ENCODE results near the gene FAM240A.
"Not testable (repeated sequence)": the region's sequence is repeated elsewhere in the genome, so short reads cannot be mapped to it uniquely, and the experiment has no call there.

Gene FAM240A

DNA sequence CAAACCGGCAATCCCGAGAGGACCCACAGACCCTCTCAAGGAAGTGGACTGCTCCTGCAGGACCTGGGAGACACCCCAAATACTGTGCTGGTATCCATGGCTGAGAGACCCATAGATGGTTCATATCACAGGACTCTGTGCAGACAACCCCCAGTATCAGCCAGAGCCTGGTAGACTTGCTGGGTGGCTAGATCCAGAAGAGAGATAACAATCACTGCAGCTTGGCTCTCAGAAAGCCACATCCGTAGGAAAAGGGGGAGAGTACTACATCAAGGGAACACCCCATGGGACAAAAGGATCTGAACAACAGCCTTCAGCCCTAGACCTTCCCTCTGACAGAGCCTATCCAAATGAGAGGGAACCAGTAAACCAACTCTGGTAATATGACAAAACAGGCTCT, 25.1 kb upstream of the FAM240A start:
- DNase-seq, result not testable (repeated sequence)

DNA sequence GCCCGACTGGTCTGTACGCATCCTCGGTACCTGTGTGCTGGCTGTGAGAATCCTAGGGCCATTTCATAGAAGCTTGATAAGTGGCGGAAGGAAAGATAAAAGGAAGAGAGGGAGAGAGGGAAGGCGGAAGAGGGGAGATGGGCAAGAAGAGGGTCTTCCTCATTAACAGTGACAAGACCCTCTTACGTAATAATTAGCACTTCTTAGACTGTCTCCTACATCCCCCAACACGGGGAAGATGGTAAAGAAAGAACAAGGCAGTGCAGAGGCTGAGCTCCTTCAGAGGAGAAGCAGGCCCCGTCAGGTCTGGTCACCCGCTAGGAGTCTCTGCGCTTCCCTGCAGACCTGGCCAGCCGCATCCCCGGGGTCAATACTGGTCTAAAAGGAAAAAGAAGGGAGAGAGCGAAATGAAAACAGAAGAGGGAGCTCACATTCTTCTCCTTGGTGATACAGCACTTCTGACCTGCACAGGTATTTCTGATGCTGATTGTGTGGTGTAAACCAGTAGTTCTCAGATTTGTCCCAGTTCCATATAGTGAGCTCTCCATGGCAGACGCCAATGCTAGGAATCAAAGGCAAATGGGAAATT, 19.0 kb upstream of the FAM240A start:
- DNase-seq, result no peak

DNA sequence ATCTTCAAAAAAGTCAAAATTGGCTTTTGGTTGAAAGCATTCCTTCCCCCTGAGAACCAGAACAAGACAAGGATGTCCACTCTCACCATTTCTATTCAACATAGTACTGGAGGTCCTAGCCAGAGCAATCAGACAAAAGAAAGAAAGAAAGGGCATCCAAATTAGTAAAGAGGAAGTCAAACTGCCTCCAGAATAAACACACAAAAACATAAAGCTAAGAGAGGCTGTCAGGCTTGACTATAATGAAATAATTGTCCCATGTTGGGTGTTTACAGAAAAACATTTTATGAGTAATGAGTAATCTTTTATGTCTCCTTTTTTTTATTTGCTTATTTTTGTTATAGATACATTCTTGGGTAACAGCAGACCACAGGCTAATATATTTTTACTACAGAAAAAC, 18.3 kb upstream of the FAM240A start:
- no peak for DNase-seq

DNA sequence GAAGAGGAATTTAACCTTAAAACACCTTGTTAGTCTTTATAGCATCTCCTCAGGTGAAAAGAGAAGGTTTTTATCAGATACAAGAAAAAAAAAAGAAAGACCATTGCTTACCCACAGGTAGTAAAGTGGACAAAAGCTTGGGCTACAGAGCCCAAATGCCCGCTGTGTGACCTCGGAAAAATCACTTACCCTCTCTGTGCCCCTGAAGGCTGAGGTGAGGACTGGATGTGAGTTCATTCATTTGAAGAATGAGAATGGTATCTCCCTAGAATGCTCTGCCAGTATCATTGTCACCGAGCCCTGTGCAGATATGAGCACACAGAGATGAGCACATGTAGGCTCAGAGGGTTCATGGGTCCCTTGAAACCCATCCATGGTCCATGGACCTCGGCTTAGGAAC, 17.6 kb upstream of the FAM240A start:
- DNase-seq, result no peak

DNA sequence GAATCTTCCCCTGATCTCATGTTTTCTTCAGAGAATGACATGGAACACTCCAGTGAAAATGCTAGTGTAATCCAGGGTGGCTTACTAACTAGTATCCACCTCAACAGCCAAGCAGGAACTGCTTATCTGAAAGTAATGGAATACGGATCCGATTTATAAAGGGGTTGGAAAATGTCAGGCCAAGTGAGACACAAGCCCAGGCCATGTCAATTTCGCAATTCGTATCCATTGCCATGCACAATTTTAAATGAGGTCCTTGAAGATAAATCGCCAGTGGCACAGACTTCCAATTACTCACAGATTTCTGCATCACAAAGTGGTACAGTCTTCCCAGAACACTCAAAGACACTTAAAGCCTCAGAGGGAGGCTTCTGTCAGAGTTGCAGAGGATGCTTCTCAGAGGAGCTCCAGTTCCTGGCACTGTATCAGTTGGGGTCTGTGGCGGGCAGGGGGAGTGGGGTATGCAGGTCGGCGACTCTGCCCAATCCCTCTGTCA, 16.5 kb upstream of the FAM240A start:
- no peak for DNase-seq

DNA sequence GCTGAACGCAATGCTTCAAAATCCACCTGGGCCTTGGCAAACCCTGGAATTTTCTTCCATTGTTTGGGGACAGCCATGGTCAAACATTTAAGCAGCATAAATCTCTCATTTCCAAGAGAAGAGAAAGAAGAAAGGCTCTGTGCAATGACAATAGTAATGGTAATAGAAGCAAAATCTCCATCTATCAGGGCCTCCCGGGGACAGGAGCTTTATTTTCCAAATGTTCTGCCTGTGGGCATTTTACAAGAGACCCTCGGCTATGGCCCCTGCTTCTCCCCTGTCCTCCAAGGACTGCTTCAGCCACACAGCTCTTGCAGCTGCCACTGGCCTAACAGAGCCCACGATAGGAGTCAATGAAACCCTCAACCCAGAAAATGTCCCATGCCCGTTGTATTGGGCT, 12.7 kb upstream of the FAM240A start:
- no peak for DNase-seq

DNA sequence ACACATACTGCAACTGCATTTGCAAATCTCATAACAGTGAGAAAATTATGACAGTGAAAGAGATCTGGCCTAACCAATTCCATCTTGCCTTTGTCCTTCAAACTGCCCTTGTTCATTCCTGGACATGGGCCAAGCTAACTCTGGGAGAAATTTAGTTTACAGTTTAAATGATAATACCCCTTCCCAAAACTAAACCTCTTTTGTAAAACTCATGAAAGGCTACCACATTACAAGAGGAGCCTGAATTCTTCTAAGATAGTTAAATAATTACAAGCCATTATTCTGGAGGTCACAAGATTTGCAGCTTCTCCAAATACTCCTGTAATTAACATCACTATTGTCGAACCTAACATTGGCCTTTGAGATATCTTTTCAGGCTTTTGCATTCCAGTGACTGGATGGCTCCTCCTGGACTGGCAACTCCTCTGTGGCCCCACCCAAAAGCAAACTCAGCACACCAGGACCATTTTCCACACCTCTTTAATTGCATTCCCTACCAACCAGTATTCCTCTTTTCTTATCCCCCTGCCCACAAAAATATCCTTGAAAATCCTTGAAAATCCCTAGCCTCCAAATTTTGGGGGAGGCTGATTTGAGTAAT, 8.8 kb upstream of the FAM240A start:
- no peak for DNase-seq

DNA sequence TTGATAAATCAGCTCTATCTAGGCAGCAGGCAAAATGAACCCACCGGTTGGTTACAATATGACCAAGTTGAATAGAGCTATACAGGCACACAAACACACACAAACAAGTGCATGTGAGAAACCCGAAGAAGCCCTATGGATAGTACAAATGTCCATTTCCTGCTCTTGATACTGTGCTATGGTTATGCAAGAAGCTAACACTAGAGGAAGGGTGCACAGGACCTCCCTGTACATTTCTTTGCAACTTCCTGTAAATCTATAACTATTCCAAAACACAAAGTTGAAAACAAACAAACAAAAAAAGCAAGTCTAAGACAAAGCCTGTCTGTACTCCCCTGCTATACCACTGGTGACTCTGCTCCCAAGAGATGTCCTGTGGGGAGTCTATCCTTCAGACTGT, 8.2 kb upstream of the FAM240A start:
- DNase-seq, result no peak

DNA sequence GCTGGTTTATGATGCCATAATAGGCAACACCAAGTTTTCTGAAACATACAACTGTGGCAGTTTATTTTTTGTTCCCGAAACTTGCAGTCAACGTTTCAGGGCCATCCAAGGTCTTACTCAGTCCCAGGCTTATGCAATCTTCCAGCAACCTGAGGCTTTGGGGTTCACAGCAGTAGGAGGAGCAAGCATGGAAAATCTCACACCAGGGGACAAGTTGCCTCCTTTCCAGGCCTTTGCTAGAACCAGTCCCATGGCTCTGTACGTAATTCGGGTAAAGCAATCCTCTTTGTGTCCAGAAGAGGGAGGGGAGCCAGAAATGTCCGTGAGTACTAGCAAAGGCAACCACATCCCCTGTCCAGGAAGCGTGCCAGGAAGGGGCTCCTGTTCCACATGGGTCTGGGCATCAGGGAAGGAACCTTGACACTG, 4.7 kb upstream of the FAM240A start:
- DNase-seq, result no peak

DNA sequence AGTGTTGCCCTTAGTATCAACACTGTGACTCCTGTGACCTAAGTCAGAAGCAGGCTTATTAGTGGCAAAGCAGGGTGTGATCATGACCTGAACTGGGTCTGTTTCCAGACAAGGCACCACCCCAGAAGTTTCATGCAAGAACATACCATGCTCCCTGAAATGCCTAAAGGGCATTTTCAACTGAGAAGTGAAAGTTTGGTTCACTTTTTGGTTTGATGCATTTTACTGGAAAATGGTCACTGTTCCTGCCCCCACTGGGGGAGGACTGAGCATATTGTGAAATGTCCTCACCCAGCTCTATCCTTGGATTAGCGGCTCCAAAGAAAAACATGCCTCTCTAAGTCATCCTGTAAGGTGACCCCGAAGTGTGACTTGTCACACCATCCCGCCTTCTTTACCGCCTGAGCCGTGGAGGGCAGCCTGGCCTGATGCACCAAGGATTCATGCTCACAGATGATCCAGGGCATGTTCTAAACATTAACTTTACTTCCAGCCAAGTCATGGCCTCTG, 3.1 kb upstream of the FAM240A start:
- no peak for DNase-seq

DNA sequence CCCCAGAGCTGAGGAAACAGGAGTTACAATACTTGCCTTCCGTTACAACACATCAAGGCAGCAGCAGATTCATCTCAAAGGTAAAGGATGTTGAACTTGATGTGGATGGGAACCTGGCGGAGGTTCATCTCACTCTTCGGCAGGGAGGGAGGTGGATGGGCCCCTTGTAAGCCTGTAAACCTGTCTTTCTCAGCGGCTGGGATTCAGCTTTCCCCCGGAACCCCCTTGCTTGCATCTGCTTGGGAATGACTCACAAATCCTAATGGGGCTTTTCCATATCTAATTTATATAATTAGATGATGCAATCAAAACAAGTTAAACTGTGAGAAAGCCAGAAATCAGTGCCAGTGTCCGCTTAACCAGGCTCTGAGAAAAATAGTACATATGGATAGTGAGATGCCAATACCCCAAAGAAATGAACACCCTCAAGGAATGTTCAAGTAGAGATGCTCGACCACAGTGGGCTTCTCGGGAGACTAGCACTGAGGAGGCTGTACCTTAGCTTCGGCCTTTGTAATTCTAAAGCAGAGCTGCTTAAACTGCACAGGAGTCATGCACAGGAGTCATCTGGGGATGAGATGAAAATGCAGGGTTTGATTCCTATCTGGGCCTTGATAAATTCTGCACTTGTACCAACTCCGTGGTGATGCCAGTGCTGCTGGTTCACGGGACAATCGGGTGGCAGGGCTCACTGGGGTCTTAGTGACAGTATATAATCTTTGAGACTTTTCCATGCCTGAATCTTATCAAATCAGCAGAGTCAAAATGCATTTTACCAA, 2.2 kb upstream of the FAM240A start:
- DNase-seq, result no peak

DNA sequence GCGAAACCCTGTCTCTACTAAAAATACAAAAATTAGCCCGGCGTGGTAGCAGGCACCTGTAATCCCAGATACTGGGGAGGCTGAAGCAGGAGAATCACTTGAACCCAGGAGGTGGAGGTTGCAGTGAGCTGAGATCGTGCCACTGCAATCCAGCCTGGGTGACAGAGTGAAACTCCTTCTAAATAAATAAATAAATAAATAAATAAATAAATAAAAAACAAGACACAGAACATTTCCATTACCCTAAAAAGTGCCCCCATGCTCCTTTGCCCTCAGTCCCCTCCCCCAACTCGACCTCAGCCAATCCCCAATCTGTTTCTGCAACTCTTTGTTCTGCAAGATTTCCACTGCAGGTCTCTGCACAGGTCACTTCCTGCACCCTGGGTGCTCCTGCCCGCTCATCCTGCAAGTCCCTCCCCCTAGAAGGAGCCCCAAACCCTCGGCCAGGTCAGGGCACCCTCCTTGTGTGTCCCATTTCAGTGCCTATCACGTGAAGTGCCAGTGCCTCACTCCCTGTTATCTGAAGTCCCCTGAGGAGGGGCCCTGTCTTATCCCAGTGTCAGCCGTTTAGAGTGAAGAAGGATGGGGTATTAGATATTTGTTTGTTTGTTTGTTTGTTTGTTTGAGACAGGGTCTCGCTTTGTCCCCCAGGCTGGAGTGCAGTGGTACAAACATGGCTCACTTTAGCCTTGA, 1.1 kb downstream of the FAM240A start:
- no peak for DNase-seq

DNA sequence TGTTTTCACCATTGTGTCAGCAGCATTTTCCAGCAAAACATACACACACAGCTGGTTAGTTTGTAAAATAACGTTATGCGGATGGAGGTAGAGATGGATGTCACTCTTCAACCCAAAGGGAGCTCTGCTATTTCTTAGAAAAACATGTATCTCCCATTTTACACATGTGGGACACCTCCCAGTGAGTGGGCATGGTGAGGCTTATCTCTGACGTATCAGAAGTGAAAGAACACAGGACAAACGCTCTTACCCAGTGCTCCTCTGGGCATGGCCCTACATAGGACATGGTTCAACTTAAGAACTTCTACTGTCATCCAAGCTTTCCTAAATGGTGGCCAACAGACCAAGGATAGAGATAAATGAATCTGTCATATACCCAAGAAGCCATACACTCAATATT, 2.1 kb downstream of the FAM240A start:
- DNase-seq, result no peak

DNA sequence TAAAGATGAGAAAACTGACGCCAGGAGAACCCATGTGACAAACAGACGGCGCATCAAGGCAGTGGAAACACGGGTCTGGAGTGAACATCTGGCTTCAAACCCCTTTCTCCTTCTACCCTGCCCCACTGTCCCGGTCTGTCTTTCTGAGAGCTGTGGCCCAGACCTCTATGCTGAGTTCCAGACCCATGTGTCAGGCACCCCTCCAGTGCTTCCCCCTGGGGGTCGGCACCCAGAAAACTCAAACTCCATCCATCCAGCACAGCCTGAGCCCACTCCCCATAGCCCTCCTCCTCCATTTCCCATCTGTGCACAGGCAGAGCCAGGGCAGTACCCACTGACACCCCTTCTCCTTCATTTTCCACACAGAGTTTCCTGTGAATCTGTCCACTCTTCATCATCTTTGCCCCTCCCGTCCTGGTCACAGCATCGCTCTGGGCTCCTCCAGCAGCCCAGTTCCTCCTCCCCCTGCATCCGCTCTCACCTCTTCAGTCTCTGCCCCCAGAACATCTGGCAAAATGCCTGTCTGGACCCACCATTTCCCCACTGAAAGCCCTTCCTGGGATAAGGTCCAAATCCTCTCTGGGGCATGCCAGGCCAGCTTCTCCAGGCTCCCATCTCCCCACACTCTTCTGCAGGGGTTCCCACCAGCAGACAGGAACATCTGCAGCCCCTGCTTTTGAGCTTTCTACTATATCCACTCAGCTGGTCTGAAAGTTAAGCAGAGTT, 2.9 kb downstream of the FAM240A start:
- no peak for DNase-seq

DNA sequence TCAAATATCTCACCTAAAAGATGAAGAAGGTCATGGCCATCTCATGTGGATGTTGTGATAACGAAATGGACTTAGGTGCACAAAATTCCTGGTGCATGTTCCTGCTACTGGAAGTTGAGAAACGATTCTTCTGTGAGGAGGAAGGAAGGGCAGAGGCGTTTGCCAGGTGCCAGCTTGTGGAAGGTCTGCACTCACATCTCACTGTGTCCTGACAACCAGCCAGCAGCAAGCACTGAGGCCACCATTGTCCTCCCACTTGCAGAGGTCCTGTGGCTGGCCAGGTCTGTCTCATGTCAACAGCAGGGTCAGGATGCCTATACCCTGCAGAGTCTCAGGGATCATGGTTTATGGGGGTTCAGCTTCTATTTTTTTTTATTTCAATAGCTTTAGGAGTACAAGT, 3.7 kb downstream of the FAM240A start:
- DNase-seq, result no peak

DNA sequence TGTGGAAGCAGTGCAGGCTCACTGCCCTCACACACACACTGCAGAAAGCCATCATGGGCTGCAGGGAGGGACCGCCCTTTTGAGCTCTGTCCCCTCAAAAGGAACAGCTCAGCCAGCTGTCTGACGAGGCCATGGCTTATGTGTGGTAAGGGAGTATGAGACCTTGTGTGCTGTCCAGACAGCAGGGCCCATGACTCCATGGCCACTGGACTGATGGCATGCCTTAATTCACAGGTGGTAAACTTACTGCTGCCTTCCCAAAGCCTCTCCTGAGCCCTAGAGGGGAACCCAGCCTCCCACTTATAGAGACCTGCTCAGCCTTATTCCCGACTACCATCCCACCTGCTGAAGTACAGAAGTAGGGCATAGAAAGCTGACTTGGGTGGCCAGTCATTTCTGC, 5.6 kb downstream of the FAM240A start:
- DNase-seq, result no peak

DNA sequence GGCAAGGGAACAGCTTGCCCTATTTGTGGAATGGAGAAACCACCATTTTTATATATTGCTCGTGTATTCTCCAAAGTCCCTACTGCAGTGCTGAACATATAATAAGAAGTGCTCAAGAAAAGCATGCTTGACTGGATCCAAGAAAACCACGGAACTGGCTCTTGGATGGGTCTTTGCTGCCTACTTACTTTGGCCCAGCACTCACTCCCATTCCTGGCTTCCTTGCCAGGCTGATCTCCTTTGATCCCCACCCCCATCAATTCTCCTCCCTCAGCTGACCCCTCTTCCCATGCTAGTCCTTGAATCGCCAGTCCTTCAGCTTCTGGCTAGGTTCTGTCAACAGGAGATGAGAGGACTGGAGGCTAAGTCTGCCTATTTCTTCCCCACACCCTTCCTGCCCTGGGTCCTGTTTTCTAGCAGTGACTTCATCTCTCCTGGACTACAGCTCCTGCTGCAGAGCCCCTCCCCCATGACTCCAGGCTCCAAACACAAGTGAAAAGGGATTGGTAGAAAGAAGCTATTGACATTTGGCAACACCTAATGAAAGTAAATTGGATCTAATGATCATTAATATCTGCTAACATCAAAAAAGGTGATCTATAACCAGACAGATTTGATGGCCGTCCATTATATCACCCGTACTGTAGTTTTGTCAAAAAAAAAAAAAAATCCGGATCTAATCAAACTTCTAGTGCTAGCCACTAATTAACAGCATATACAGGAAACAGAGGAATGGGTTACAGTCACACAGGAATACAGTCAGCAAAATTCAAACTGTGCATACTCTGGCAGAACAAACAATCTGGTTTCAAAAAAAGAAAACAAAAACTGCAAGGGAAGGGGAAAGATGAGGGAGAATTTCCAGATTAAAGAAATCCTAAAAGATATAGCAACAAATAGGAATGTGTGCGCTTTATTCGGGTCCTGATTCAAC, 7.8 kb downstream of the FAM240A start:
- DNase-seq, result no peak

DNA sequence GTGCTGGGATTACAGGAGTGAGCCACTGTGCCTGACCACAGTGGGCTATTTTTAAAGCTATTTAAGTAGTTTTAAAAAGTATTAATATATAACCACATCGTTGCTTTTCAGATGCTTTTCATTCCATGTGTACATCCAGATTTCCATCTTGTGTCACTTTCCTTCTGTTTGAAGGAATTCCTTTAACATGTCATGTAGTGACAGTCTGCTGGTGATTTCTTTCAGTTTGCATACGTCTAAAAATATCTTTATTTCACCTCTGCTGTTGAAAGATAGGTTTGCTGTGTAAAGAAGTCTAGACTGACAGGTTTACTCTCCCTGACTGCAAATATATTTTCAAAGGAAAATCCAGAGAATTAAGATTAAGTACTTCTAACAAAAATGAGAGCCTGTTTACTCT, 12.2 kb downstream of the FAM240A start:
- no peak for DNase-seq

DNA sequence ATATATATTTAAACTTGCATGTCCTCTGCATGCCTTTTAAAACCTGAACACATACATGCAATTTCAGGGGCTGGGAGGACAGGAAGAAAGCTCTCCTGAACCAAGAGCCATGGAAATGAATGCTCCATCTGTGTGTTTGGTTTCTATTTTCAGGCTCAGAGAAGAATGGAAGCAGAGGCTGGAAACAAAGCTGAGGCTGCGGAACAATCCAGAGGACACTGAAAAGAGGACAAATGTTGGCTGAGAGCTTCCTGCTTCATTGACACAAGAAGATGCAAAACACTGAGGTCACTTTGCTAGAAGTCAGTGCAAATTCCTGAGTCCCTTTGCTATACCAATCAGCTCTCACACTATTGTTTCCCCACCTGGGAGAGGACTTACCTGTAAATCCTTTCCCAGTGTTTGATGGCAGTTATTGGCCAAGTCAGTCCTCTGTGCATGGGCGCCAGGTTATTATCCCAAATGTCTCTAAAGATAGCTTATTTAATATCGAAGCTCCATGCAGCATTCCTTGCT, 12.7 kb downstream of the FAM240A start:
- DNase-seq, result no peak

DNA sequence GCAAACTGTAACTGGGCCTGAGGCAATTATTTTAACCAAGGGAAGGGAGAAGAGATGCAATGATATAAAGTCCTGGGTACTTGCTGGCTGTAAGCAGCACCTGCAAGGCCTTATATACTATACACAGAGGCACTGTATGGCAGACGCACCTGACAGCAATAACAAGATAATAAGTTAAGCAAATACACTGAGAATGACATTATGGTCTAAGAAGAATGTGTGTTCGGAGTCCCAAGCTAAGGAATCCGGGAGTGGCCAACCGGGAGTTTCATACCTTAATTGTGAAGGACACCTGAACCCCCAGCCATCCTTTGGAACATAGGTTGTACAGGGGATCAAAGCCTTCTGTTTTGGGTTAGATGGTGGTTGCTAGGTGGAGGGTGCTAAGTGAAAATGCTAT, 13.7 kb downstream of the FAM240A start:
- no peak for DNase-seq

DNA sequence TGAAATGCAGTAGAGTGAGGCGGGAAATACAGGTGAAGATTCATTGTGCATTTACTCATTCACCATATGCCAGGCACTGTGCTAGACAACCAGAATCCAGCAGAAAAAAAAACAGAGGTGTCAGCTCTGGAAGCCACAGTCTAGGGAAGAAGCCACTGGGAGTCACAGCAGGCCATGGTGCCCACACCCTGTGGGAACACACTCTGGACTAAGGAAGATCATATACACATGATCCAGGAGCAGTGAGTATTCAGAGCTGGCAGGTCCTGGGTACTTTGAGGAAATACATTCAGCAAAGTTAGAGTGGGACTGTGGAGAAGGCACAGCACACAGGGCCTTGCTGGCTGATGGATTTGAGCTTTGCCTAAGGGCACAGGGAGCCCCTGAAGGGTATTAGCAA, 14.8 kb downstream of the FAM240A start:
- no peak for DNase-seq
